ENCODE results near the gene ALKBH6.

DNA sequence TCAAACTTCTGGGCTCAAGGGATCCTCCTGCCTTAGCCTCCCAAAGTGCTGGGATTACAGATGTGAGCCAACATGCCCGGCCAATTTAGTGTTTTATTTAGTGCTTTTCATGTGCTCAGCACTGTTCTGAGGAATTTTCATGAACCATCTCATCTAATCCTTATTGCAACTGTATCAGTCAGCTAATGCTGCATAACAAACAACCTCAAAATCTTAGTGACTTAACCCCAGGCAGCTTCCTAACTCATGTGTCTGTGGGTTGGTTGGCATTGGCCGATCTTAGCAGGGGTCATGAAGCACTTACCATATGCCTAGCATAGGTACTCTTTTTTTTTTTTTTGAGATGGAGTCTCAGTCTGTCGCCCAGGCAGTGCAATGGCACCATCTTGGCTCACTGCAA is 25.2 kb downstream of the ALKBH6 start:
- TF ChIP-seq, protein P1, sequence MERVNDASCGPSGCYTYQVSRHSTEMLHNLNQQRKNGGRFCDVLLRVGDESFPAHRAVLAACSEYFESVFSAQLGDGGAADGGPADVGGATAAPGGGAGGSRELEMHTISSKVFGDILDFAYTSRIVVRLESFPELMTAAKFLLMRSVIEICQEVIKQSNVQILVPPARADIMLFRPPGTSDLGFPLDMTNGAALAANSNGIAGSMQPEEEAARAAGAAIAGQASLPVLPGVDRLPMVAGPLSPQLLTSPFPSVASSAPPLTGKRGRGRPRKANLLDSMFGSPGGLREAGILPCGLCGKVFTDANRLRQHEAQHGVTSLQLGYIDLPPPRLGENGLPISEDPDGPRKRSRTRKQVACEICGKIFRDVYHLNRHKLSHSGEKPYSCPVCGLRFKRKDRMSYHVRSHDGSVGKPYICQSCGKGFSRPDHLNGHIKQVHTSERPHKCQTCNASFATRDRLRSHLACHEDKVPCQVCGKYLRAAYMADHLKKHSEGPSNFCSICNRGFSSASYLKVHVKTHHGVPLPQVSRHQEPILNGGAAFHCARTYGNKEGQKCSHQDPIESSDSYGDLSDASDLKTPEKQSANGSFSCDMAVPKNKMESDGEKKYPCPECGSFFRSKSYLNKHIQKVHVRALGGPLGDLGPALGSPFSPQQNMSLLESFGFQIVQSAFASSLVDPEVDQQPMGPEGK (tag by site-specific recombination; IDR thresholded peaks at IDR 0.05) = no peak
- no peak for TF ChIP-seq ZNF521 (tag by site-specific recombination; IDR thresholded peaks at IDR 0.05)
- TF ChIP-seq, protein P2, sequence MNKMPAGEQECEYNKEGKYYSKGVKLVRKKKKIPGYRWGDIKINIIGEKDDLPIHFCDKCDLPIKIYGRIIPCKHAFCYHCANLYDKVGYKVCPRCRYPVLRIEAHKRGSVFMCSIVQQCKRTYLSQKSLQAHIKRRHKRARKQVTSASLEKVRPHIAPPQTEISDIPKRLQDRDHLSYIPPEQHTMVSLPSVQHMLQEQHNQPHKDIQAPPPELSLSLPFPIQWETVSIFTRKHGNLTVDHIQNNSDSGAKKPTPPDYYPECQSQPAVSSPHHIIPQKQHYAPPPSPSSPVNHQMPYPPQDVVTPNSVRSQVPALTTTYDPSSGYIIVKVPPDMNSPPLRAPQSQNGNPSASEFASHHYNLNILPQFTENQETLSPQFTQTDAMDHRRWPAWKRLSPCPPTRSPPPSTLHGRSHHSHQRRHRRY (tag by site-specific recombination; IDR thresholded peaks at IDR 0.05) = no peak
- TF ChIP-seq ZNF510 (tag by site-specific recombination; IDR thresholded peaks at IDR 0.05; ENCODE audit: insufficient replicate concordance) = no peak
- TF ChIP-seq, protein P3, sequence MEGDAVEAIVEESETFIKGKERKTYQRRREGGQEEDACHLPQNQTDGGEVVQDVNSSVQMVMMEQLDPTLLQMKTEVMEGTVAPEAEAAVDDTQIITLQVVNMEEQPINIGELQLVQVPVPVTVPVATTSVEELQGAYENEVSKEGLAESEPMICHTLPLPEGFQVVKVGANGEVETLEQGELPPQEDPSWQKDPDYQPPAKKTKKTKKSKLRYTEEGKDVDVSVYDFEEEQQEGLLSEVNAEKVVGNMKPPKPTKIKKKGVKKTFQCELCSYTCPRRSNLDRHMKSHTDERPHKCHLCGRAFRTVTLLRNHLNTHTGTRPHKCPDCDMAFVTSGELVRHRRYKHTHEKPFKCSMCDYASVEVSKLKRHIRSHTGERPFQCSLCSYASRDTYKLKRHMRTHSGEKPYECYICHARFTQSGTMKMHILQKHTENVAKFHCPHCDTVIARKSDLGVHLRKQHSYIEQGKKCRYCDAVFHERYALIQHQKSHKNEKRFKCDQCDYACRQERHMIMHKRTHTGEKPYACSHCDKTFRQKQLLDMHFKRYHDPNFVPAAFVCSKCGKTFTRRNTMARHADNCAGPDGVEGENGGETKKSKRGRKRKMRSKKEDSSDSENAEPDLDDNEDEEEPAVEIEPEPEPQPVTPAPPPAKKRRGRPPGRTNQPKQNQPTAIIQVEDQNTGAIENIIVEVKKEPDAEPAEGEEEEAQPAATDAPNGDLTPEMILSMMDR (tag by site-specific recombination; IDR thresholded peaks at IDR 0.05) = no peak
- no peak for TF ChIP-seq ZNF24 (tag by site-specific recombination; IDR thresholded peaks at IDR 0.05)
- no peak for TF ChIP-seq ZNF629 (tag by site-specific recombination; IDR thresholded peaks at IDR 0.05)
- TF ChIP-seq ZNF391 (tag by site-specific recombination; IDR thresholded peaks at IDR 0.05; ENCODE audit: borderline replicate concordance, low read depth) = no peak
- TF ChIP-seq, protein P4, sequence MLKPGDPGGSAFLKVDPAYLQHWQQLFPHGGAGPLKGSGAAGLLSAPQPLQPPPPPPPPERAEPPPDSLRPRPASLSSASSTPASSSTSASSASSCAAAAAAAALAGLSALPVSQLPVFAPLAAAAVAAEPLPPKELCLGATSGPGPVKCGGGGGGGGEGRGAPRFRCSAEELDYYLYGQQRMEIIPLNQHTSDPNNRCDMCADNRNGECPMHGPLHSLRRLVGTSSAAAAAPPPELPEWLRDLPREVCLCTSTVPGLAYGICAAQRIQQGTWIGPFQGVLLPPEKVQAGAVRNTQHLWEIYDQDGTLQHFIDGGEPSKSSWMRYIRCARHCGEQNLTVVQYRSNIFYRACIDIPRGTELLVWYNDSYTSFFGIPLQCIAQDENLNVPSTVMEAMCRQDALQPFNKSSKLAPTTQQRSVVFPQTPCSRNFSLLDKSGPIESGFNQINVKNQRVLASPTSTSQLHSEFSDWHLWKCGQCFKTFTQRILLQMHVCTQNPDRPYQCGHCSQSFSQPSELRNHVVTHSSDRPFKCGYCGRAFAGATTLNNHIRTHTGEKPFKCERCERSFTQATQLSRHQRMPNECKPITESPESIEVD (tag by site-specific recombination; IDR thresholded peaks at IDR 0.05) = no peak
- TF ChIP-seq ZNF223 (tag by site-specific recombination; IDR thresholded peaks at IDR 0.05) = no peak
- TF ChIP-seq YY1 (tag by site-specific recombination; IDR thresholded peaks at IDR 0.05) = no peak
- no peak for TF ChIP-seq ZNF248 (tag by site-specific recombination; IDR thresholded peaks at IDR 0.05)
- no peak for TF ChIP-seq ZFP3 (tag by site-specific recombination; IDR thresholded peaks at IDR 0.05; ENCODE audit: low read depth)
- TF ChIP-seq ZNF561 (tag by site-specific recombination; IDR thresholded peaks at IDR 0.05; ENCODE audit: borderline replicate concordance) = no peak

All from HEK293 (cell line).